HL-60 (cell line): ENCODE results near the gene PIK3CD.

Experiments used
- SPI1 ChIP-seq: IDR thresholded peaks from 2 replicates; pipeline ENCODE4 v1.6.1; 2012; ENCODE audit warnings: low read depth, mild to moderate bottlenecking, borderline replicate concordance
- TF ChIP-seq, protein P1 (sequence below): IDR thresholded peaks from one replicate; pipeline ENCODE4 v1.5.1; 2011; ENCODE audit warnings: low read length, control low read depth, inconsistent platforms; ENCODE audit not compliant: insufficient read depth

DNA sequence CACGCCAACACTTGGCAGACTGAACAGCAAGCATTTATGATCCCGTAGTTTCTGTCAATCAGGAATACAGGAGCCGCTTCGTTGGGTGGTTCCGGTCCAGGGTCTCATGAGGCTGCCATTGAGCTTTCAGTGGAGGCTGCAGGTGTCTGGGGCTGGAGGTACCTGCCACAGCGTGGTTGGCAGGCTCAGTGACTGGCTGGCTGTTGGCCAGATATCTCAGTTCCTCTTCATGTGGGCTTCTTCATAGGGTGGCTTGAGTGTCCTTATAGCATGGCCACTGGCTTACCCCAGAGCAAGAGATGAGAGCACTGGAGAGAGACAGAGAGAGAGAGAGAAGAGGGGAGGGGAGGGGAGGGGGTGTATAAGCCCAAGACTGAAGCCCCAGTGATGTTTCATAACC lies 29.3 kb downstream of the PIK3CD start:
- TF ChIP-seq, protein P1, sequence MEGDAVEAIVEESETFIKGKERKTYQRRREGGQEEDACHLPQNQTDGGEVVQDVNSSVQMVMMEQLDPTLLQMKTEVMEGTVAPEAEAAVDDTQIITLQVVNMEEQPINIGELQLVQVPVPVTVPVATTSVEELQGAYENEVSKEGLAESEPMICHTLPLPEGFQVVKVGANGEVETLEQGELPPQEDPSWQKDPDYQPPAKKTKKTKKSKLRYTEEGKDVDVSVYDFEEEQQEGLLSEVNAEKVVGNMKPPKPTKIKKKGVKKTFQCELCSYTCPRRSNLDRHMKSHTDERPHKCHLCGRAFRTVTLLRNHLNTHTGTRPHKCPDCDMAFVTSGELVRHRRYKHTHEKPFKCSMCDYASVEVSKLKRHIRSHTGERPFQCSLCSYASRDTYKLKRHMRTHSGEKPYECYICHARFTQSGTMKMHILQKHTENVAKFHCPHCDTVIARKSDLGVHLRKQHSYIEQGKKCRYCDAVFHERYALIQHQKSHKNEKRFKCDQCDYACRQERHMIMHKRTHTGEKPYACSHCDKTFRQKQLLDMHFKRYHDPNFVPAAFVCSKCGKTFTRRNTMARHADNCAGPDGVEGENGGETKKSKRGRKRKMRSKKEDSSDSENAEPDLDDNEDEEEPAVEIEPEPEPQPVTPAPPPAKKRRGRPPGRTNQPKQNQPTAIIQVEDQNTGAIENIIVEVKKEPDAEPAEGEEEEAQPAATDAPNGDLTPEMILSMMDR = no peak
- no peak for TF ChIP-seq SPI1
